NCI-H748 (cell line): ENCODE data around the gene PRPF39.
A peak's percentile ranks its signal among the peaks of the same experiment; 100 is the strongest.

ENCODE experiments used
- DNase-seq: peaks from one replicate; lab custom pipeline; 2025; ENCODE audit not compliant: unreplicated experiment; lab: John Stamatoyannopoulos, UW

The PRPF39 gene, protein sequence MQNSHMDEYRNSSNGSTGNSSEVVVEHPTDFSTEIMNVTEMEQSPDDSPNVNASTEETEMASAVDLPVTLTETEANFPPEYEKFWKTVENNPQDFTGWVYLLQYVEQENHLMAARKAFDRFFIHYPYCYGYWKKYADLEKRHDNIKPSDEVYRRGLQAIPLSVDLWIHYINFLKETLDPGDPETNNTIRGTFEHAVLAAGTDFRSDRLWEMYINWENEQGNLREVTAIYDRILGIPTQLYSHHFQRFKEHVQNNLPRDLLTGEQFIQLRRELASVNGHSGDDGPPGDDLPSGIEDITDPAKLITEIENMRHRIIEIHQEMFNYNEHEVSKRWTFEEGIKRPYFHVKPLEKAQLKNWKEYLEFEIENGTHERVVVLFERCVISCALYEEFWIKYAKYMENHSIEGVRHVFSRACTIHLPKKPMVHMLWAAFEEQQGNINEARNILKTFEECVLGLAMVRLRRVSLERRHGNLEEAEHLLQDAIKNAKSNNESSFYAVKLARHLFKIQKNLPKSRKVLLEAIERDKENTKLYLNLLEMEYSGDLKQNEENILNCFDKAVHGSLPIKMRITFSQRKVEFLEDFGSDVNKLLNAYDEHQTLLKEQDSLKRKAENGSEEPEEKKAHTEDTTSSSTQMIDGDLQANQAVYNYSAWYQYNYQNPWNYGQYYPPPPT

DNA sequence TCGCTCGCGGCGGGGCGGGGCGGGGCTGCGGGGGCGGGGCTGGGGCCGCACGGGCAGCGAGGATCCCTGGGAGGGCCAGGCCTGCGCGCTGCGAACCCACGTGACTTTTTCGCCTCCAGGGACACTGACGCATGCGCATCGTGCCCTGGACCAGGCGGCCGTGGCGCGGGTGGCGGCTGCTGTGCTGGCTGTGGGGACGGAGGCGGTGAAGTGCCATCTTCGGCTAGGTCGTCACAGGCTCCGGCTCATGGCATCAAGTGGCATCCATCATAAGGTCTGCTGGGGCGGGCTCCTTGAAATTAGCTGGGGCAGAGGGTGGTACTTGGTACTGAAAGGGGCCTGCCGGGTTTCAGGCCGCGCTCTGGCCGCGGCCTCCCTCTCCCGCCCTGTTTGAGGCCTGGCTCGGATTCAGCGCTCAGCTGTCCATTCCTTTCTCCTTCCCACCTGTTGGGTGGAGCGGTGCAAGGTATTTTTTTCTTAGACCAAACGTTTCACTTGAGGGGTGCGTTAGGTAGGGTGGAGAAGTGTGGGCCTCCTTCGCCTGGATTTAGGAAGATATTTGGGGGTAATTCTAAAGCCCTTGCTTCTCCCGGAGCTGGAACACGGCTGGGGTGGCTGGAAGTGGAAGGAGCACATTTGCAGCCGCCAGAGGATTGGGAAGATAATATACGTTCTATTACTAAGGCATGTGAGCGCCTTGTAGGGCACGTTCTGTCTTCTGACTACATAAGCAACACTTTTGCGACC lies at the start of gene PRPF39:
Gene PRPF39, plus strand, starts transcription at position 141 of the 747 bp plus-strand sequence. CDS start 11,124 bp downstream, outside the sequence.
- peak; percentile 95 for DNase-seq

DNA sequence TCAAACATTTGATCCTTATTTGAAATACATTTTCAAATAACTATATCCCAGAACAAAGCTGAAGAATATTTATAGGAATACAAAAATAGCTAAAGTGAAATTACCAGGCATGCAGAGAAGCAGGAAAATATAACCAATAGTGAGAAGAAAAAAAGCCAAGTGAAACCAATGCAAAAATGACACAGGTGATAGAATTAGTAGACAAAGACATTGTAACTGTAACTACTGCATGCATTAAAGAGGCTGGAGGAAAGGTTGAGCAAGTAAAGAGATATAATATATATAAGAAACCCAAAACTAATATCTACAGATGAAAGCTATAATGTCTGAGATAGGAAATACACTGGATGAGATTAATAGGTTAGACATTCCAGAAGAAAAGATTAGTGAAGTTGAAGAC lies 49.2 kb upstream of the PRPF39 start:
- DNase-seq: no peak

DNA sequence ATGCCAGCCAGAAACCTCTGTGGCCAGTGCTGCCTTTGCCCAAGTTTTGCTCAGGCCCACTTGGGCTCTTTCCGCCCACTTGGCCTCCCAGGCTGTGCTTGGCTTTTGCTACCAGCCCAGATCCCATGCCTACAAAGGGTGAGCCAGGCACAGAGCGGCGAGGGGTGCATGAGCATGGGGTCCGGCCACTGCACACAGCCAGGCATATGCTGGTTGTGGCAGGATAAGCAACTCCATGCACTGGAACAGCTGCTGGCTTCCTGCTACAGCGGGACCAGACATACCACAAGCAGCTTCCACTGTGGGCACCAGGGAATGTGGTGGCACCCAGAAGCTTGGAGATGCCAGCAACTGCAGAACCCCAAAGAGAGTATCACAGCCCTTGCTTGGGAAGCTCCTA lies 45.7 kb upstream of the PRPF39 start:
- no peak for DNase-seq

DNA sequence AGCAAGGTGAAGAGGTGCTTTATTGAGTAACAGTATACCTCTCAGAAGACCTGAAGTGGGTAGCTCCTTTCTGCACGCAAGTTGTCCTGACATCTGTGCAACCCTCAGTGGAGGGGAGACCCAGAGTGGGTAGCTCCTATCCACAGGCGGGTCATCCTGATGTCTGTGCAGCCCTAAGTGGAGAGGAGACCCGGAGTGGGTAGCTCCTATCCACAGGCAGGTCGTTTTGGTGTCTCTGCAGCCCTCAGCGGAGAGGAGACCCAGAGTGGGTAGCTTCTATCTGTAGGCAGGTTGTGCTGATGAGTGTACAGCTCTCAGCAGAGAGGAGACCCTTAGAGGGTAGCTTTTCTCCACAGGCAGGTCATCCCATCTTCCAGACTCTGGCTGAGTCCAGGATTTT lies 45.1 kb upstream of the PRPF39 start:
- DNase-seq: no peak

DNA sequence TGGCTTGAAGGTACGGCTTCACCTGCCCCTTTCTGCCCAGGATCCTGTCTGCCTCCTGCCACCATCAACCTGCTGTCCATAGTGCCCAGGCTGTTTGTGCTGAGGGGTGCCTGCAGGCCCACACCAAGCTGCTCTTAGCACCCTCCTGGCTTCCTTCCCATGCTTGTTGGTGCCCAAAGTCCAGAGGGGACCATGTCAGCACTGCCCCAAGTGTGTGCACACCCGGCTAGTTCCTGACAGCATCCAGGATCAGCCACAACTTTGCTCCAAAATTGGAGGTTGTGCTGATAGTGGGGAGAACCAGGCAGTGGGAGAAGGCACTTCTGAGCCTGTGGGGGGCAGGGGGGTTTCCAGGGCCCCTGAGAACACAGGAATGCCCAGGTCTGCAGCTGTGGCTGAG lies 44.5 kb upstream of the PRPF39 start:
- DNase-seq: no peak

DNA sequence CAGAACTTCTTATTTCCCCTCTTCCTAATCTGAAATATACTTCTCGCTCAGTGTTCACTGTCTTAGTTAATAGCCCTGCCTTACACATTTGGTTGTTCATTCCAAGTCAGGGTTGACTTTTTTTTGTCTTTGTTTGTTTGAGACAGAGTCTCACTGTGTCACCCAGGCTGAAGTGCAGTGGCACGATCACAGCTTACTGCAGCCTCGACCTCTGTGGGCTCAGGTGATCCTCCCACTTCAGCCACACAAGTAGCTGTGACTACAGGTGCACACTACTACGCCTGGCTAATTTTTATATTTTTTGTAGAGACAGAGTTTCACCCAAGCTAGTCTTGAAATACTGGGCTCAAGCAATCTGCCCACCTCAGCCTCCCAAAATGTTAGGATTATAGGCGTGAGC lies 42.3 kb upstream of the PRPF39 start:
- DNase-seq: no peak

DNA sequence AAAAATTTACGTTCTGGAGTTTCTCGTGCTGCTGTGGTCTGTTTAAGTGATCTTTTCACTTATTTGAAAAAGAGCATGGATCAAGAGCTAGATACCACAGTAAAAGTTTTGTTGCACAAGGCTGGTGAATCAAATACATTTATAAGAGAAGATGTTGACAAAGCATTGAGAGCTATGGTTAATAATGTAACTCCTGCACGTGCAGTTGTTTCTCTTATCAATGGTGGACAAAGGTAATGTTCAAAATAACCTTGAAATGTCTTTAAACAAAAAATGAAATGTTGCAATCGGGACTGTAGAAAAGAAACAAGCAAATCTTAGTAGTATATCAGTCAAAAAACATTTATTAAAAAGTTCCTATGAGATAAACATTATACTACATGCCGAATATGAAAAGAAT lies 39.3 kb upstream of the PRPF39 start:
- DNase-seq: no peak

DNA sequence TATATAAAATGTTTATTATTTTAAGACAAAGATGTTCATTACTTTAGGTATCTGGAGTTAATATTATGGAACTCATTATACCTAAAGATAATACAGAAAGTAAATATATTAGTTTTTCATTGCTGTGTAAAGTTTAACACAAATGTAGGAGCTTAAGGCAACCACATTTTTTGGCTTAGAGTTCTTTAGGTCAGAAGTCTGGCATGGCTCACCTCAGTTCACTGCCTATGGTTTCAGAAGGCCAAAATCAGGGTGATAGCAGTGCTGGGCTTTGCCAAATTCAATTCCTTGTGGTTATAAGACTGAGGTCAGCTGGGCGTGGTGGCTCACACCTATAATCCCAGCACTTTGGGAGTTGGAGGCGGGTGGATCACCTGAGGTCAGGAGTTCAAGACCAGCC lies 35.5 kb upstream of the PRPF39 start:
- no peak for DNase-seq

DNA sequence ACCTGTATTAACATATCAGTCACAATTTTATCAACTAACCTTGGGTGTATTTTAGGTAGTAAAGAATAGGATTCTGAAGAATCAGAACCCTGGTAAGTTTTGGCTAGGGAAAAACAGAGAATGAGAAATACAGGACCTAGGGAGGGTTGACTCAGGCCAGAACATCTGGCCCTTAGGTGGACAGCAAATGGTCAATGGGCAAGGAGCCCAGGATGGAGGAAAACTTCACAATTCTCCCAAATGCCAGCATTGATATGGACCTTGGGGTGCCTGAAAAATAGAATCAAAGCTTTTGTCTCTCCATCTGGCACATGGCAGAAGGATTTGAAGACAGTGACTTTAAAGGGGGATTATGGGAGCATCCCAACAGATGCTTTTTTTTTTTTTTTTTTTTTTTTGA lies 32.7 kb upstream of the PRPF39 start:
- no peak for DNase-seq

DNA sequence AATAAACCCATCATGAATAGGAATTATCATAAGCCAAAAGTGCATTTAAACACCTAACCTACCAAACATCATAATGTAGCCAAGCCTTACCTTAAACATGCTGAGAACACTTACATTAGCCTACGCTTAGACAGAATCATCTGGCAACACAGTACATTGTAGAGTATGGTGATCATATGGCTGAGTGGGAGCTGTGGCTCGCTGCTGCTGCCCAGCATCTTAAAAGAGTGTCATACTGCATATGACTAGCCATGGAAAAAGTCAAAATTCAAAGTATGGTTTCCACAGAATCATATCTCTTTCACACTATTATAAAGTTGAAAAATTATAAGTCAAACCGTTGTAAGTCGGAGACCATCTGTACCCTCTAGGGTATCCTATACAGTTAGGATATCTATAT lies 32.0 kb upstream of the PRPF39 start:
- no peak for DNase-seq

DNA sequence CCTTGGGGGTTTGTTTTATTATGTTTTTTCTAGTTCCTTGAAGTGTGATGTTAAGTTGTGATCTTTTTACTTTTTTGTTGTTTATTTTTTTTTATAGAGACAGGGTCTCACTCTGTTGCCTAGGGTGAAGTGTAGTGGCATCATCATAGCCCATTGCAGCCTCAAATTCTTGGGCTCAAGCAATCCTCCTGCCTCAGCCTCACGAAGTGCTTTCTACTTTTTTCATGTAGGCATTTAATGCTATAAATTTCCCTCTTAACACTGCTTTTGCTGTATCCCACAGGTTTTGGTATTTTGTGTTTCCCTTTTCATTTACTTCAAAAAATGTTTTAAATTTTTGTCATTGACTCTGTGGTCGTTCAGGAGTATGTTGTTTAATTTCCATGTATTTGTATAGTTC lies 26.6 kb upstream of the PRPF39 start:
- DNase-seq: no peak

DNA sequence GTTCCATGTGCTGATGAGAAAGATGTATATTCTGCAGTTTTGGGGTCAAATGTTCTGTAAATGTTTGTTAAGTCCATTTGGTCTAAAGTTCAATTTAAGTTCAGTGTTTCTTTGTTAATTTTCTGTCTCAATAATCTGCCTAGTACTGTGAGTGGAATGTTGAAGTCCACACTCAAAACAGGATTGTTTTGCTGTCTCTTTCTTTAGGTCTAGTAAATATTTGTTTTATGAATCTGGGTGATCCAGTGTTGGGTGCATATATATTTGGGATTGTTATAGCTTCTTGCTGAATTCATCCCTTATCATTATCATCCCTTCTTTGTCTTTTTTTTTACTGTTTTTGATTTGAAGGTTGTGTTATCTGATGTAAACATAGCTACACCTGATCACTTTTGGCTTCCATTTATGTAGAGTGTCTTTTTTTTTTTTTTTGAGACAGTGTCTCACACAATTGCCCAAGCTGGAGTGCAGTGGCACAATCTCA lies 26.0 kb upstream of the PRPF39 start:
- DNase-seq: no peak

DNA sequence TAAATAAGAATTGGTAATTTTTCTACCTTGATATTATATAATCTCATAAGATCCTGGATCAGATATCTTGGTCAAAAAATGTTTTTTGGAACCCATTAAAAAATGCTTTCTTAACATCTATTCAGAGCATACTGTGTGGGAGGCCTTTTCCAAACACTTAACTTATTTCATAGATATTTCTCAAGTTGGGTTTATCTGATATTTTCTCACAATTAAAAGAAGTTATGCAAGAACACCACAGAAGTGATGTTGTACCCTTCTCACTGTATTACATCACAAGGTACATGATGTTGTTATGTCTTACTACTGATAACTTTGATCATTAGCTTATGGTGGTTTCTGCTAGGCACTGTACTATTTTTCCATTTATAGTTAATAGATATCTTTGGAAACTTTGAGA lies 23.4 kb upstream of the PRPF39 start:
- no peak for DNase-seq

DNA sequence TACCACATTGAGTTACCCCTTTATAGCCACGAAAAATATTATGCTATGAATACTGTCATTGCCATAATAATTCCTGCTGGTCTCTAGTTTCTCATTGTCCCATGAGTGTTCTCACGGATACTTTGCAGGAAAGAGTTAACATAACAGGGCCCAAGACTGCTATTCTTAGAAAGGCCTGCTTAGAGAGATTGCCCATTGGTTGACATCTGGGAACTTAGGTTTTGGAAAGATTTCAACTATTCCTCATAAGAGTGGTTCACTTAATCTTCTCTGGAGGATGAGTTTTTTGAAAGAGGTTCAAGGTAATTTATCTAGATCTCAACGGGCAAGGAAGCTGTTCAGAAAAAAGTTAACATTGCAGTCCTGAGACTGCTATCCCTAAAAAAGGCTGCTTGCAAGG lies 18.4 kb upstream of the PRPF39 start:
- DNase-seq: no peak

DNA sequence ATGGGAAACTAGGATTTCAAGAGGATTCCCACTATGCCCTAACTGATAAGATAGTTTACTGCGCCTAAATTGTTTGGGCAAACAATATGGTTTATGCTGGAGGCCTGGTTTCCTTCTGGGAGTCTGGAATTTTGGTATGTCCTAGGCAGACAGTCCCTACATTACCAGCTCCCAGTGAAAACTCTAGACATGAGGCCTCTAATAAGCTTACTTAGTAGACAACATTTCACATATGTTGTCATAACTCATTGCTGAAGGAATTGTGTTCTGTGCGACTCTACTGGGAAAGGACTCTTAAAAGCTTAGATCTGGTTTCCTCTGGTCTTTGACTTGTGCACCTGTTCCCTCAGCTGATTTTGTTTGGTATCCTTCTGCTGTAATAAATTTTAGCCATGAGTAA lies 18.0 kb upstream of the PRPF39 start:
- DNase-seq: no peak

DNA sequence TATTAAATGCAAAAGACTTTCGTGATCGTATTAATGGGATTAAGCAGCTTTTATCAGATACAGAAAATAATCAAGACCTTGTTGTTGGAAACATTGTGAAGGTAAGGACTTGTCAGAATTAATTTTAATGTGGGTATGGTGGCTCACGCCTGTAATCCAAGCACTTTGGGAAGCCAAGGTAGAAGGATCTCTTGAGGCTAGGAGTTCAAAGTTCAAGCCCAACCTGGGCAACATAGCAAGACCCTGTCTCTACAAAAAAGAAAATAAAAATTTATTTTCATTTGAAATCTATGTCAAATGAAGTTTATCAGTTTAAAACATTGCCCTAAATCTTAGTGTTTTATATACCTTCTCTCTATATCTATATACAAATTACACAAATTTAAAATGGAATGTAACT lies 17.2 kb upstream of the PRPF39 start:
- DNase-seq: no peak

DNA sequence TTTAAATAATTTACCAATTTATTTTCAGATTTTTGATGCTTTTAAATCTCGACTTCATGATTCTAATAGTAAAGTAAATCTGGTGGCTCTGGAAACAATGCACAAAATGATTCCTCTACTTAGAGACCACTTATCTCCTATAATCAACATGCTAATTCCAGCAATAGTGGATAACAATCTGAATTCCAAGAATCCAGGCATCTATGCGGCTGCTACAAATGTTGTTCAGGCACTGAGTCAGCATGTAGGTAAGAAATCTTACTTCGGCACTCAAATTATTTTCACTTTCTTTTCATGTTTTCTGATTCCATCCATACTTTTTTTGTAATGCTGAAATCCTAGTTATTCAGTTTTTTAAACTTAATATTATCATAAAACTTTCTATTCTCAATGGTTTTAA lies 15.5 kb upstream of the PRPF39 start:
- no peak for DNase-seq

DNA sequence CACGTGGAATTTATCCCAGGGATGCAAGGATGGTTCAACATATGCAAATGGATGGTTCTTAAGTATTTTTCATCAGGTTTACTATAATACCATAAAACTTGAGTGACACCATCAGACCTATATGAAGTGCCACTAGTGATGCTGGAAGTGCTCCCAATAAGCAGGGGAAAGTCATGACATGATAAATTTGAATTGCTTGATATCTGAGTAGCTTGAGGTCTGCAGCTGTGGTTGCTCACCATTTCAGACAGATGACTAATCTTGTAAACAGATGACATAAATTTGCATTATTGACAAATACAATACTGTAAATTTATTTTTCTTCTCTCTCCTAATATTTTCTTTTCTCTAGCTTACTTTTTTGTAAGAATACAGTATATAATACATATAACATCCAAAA lies 13.7 kb upstream of the PRPF39 start:
- no peak for DNase-seq

DNA sequence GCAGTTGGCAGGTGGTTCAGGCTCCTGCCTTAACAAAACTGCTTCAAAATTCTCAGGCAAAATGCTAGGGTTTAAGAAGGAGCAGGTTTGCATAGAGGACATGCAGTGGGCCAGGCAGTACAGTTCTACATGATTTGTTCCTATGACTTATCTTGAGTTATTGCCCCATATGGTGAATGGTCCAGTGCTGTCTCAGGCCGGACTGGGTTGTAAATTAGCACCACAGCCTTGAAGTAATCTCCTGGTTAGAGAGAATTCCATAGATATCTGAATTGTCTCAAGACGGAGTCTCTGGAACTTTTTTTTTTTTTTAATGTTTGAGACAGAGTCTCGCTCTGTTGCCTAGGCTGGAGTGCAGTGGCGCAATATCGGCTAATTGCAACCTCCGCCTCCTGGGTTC lies 11.8 kb upstream of the PRPF39 start:
- DNase-seq: no peak

DNA sequence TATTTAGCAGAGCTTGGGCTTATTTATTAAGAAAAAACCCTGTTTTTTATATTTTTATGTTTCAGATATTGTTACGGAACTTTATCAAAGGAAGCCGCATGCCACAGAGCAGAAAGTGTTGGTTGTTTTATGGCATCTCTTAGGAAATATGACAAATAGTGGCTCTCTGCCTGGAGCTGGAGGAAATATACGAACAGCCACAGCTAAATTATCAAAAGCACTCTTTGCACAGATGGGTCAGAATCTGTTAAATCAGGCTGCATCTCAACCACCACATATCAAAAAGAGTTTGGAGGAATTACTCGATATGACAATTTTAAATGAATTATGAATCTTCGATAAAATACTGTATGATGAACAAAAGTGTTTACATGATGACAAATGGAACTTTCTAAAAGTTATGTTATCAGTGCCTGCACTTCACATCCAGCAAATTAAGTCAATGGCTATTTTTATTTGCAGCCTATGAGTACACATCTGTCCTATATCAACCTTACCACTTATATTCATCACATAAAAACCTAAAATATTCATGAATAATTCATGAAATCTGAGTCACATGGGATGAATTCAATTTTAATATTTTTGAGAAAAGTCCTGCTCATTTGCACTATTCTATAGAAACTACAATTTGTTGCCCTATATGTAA lies 10.6 kb upstream of the PRPF39 start:
- no peak for DNase-seq

DNA sequence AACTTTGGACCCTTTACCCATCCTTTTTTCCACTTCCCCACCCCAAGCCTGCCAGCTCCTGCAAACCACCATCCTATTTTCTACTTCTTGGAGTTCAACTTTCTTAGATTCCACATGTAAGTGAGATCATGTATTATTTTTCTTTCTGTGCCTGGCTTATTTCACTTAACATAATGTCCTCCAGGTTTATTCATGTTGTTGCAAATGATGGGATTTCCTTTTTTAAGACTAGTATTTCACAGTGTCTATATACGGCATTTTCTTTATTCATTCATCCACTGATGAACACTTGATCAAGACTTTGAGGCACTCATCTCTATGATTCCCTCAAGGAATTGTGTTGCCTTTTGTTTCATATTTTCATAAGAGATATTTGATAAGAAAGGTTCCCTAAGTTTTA lies 5.6 kb upstream of the PRPF39 start:
- no peak for DNase-seq
